HG03520 (cell line): ENCODE data around the gene RND2.

Source experiments
- ATAC-seq: cut with Tn5 transposase; IDR thresholded peaks from one replicate; pipeline ENCODE4 v1.9.1; 2021; ENCODE audit warnings: mild to moderate bottlenecking, moderate library complexity; ENCODE audit not compliant: unreplicated experiment

The RND2 gene

GRCh38 chr17:43003542-43004172 is 21.4 kb upstream of the RND2 start:
- no peak for ATAC-seq

GRCh38 chr17:43006639-43007551 is 18.1 kb upstream of the RND2 start, which contains the start of gene IFI35:
Gene IFI35 (plus strand): TSS chr17:43006784. CDS start chr17:43006948, 164 bp downstream.
- ATAC-seq = peak; percentile 64

- no peak for ATAC-seq
Measured at GRCh38 chr17:43010667-43011308, 14.2 kb upstream of the RND2 start.

- no peak for ATAC-seq
Measured at GRCh38 chr17:43011728-43012472, 13.1 kb upstream of the RND2 start.

- no peak for ATAC-seq
Measured at GRCh38 chr17:43013296-43013695, 11.7 kb upstream of the RND2 start.

- no peak for ATAC-seq
Measured at GRCh38 chr17:43014020-43014648, 10.9 kb upstream of the RND2 start.

GRCh38 chr17:43014649-43015542 is 10.1 kb upstream of the RND2 start:
- no peak for ATAC-seq

- no peak for ATAC-seq
Measured at GRCh38 chr17:43015579-43015978, 9.5 kb upstream of the RND2 start.

GRCh38 chr17:43016216-43016615 is 8.8 kb upstream of the RND2 start:
- ATAC-seq = no peak

- ATAC-seq = no peak
Measured at GRCh38 chr17:43018008-43018853, 6.8 kb upstream of the RND2 start.

GRCh38 chr17:43018932-43019331 is 6.1 kb upstream of the RND2 start:
- no peak for ATAC-seq

GRCh38 chr17:43019418-43019817 is 5.6 kb upstream of the RND2 start:
- no peak for ATAC-seq

- ATAC-seq = no peak
Measured at GRCh38 chr17:43020030-43020621, 4.9 kb upstream of the RND2 start.

GRCh38 chr17:43020789-43021740 is 4.0 kb upstream of the RND2 start:
- no peak for ATAC-seq

- ATAC-seq = no peak
Measured at GRCh38 chr17:43021741-43022512, 3.1 kb upstream of the RND2 start, which contains the start of gene VAT1. Gene VAT1 (minus strand): TSS chr17:43022385. CDS start chr17:43022322, 63 bp downstream.

- ATAC-seq = no peak
Measured at GRCh38 chr17:43025290-43025657, 243 bp downstream of the RND2 start.
